ENCODE measurements around the gene SERPINB11.
"Not testable (repeated sequence)": the region's sequence is repeated elsewhere in the genome, so short reads cannot be mapped to it uniquely, and the experiment has no call there.

SERPINB11 gene, protein sequence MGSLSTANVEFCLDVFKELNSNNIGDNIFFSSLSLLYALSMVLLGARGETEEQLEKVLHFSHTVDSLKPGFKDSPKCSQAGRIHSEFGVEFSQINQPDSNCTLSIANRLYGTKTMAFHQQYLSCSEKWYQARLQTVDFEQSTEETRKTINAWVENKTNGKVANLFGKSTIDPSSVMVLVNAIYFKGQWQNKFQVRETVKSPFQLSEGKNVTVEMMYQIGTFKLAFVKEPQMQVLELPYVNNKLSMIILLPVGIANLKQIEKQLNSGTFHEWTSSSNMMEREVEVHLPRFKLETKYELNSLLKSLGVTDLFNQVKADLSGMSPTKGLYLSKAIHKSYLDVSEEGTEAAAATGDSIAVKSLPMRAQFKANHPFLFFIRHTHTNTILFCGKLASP

DNA sequence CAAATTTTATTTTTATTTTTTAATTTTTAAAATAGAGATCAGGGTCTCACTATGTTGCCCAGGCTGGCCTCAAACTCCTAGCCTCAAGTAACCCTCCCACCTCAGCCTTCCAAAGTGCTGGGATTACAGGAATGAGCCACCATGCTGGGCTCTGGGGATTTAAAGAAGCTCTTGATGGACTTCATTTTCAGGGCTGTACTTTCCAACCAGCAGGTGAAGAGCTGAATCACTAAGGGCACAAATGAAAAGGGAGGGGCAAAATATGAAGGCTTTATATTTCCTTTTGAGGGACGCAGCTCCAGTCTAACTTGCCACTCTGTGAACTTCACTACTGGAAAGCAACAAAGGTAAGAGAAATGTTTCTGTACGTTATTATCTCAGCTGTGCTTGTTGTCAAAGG lies at the start of gene SERPINB11:
Gene SERPINB11 (plus strand): TSS at position 301 of the 400 bp plus-strand sequence. CDS start 7,234 bp downstream, outside the sequence.
- no peak for DNase-seq

GRCh38 chr18:63658920-63659319 lies 43.8 kb upstream of the SERPINB11 start:
- DNase-seq = not testable (repeated sequence)

DNA sequence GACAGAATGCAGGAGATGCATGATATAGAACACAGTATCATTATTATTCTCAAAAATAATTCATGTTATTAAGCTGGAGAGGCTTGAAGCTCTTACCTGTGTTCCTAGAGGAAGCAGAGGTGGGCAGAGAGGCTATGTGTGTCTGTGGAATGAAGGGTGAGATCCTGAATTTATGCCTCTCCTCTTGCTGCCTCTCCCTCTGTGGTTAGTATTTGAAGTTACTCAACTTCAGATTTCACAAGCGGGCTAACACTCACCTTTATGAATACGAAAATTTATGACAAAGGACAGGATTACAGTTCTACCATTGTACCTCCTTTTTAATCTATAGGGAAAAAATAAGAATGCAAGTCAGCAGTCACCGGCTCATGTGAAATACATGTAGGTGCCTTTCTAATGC lies 41.0 kb upstream of the SERPINB11 start, which contains the start of gene SERPINB3:
Gene SERPINB3 (minus strand): TSS at position 144 of the 400 bp plus-strand sequence. CDS start 677 bp downstream, outside the sequence.
- not testable (repeated sequence) for DNase-seq

DNA sequence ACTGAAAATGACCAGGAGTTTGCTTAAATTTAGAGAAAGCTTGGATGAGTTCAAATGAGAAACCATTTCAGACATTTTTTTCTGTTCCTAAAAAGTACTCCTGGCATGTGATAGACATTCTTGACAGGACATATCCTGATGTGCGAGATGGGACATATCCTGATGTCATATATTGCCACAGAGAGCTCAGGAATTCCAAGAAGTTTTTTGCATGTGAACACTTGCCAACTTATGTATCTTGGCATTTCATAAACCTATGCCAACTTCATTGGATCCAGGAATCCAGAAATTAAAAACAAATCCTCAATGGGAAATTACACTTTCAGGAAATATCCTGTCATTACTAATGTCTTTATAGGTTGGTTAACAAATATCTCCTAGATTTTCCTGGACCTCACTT lies 38.2 kb upstream of the SERPINB11 start:
- no peak for DNase-seq

DNA sequence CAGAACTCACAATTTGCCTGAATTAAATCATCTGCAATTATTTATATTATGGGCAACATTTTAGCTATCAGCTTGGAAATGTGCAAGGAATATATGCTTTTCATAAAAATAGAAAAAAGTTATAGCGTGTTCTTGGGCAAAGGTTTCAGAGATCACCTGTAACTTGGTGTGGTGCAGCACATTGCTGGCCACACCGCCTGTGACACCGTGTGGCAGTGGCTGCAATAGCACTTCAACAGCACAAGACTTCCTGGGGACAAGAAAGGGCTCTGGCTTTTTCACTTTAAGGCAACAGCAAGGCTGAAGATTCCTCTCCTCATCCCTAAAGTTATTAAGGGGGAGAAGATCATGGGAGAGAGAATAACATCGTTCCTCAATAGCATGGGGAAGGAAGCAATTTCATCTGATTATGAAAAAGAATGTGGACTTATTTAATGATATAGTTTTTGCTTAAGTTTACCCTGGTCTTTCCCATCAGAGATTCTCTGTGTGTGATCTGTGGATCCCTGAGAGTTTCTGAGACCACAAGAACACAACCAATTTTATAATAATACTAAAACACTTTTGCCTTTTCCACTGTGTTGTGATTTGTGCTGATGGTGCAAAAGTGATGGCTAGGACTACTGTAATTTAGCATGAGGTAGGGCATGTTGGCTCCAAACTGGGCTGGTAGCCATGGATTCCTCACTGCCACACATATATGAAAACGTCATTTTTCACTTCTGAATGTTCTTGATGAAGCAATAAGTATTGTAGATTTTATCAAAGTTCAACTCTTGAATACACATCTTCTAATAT lies 26.0 kb upstream of the SERPINB11 start:
- DNase-seq = no peak

GRCh38 chr18:63677500-63678225 lies 25.1 kb upstream of the SERPINB11 start:
- no peak for DNase-seq

GRCh38 chr18:63679820-63680606 lies 22.7 kb upstream of the SERPINB11 start:
- DNase-seq = no peak

GRCh38 chr18:63681449-63682340 lies 21.1 kb upstream of the SERPINB11 start:
- DNase-seq = no peak

- no peak for DNase-seq
Measured at GRCh38 chr18:63683152-63683551, 19.6 kb upstream of the SERPINB11 start.

DNA sequence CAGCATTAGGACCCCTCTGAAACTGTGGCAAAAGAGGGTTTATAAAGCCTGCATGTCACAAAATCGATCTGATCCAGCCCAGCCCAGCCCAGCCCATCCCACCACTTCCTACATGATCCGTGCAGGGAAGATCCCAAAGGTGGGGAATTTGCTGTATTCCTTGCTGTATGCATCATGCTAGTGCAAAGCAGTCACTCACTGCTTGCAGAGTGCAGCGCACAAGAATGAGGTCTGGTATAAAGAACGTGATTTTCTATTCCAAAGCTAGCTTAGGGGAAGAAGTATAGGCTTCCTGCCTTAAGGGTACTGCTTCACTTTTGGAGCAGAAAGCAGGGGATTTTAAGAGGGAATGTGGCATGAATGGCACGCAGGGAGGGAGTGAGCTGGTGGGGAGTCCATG lies 18.9 kb upstream of the SERPINB11 start:
- DNase-seq = no peak

- DNase-seq = no peak
Measured at GRCh38 chr18:63684718-63685117, 18.0 kb upstream of the SERPINB11 start.

DNA sequence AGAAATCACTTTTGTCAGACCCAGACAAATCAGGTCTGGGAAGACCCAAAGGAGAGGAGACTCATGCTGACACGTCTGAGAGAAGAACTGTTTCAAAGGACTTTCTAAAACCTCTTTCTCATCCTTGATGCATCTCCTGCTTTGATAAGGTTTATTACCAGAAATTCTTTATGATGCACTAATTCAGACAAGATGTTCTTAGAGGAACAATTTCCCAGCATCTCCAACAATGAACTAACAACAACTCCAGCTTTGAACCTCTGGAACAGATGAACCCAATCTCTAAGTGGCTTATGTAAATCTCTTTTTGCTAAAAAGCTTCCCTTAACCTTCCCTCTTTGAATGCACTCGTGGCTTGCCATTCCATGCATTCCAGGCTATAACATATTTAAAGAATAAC lies 15.9 kb upstream of the SERPINB11 start:
- no peak for DNase-seq

- DNase-seq = no peak
Measured at GRCh38 chr18:63689064-63689463, 13.7 kb upstream of the SERPINB11 start.

- DNase-seq = no peak
Measured at GRCh38 chr18:63697097-63697660, 5.6 kb upstream of the SERPINB11 start.

- no peak for DNase-seq
Measured at GRCh38 chr18:63700501-63700900, 2.3 kb upstream of the SERPINB11 start.

GRCh38 chr18:63701952-63702351 lies 808 bp upstream of the SERPINB11 start:
- DNase-seq = no peak

DNA sequence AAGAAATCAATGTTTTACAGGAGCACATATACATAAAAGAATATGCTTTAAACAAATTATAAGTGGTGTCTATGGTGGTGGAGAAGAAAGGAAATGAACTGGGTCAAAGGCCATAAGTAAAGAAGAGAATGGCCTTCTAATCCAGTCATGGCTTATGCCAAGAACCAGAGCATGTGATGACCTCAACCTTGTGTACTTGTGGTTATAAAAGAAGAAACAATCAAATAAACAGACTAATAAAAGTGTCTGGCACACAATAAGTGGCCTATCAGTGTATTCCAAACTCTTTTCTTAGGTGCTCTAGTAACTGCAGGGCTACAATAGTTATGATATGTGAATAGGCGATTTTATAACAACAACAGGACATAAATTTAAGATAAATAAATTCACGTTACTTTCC lies 2.6 kb downstream of the SERPINB11 start:
- no peak for DNase-seq

DNA sequence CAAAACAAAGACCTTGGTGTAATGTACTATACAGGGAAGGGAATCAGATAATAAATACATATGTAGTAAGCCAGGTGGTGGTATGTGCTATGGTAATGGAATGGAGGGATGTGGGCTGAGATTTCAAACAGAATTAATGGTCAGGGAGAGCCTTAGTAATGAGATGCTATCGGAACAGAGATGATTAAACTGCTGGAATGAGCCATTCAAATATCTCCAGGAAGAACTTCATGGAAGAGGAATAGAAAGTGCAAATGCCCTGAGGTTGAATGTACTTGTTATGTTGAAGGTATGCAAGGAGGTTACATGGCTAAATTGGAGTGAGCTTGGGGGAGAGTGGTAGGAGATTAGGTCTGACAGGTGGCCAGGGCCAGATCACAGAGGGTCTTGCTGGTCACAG lies 5.1 kb downstream of the SERPINB11 start:
- DNase-seq = no peak

DNA sequence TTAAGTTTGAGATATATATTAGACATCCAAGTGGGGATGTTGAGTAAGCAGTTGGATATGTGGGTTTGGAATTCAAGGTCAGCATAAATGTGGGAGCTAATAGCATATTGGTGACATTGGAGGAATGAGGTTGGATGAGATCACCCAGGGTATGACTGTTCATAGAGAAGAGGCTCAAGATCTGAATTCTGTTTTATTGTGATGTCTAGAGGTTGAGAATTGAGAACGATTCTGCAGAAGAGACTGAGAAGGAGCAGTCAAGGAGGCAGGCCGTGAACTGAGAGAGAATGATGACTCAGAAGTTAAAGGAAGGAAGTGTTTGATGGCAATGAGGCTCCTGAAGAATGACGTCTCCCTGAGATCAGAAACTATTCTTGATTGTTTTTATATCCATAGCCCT lies 5.9 kb downstream of the SERPINB11 start:
- no peak for DNase-seq

- DNase-seq = no peak
Measured at GRCh38 chr18:63725682-63726480, 23.1 kb downstream of the SERPINB11 start.
